Spleen (tissue), 7 donors: ENCODE data around the gene GPR18.

ENCODE experiments used
- CTCF ChIP-seq, 11 experiments: fragments of 200-600 bp in 7 of 11; fragments of 450-650 bp in 4 of 11; sonication (generic) in 4 of 11; IDR thresholded peaks in 8 of 11; conservative IDR thresholded peaks in 3 of 11; 1 replicate in 7 of 11; 2 replicates in 4 of 11; pipeline versions ENCODE4 v1.4.0 to v1.8.0; 2016 to 2021; ENCODE audit warnings: antibody characterized with exemption in 11 of 11, inconsistent platforms in 4 of 11, mild to moderate bottlenecking in 1 of 11
- POLR2A ChIP-seq, 3 donors: fragments of 450-650 bp; IDR thresholded peaks; one replicate each; pipeline ENCODE4 v1.5.1; 2017; ENCODE audit warnings: antibody characterized with exemption in 3 of 3, mild to moderate bottlenecking in 1 of 3
- POLR2AphosphoS5 ChIP-seq, 3 donors: sonication (generic); formaldehyde crosslinking; IDR thresholded peaks; one replicate each; pipeline ENCODE4 v1.5.1; 2017; ENCODE audit warnings: antibody characterized with exemption in 3 of 3
- donor health status: DM: no; HTN: no; CAD: no; lungs with moderate emphysema.
- donor health status: DM: no; HTN: no; CAD: no.
- donor health status: DM: no; HTN: no; CAD: no.

GRCh38 chr13:99276706-99277105 is 18.5 kb upstream of the GPR18 start:
- no peak for TF ChIP-seq POLR2AphosphoS5 (IDR thresholded peaks at IDR 0.05)
- no peak for TF ChIP-seq POLR2A (IDR thresholded peaks at IDR 0.05)
- TF ChIP-seq CTCF (IDR thresholded peaks at IDR 0.05 in 8 of 11, conservative IDR thresholded peaks at IDR 0.05 in 3 of 11), result no peak
